Heart left ventricle (tissue), 13 donors: ENCODE measurements around the gene MKI67.

Experiments
- POLR2A ChIP-seq, 2 donors: fragments of 450-650 bp; IDR thresholded peaks; one replicate each; pipeline ENCODE4 v1.6.1; 2017; ENCODE audit warnings: antibody characterized with exemption in 2 of 2, mild to moderate bottlenecking in 2 of 2, moderate library complexity in 2 of 2
- TF ChIP-seq, protein P1 (sequence below), 12 donors: fragments of 200-600 bp; sonication (generic) in 4 of 12; IDR thresholded peaks; one replicate each; pipeline versions ENCODE4 v1.5.0 to v1.8.0; 2018 to 2022; ENCODE audit warnings: antibody characterized with exemption in 12 of 12, mild to moderate bottlenecking in 5 of 12
- donor health status: ischemic (EF 13 %, LVEDD 7.1; RV severe dilation, severe dysfunction).
- donor health status: DM: no; HTN: yes; CAD: no.
- donor health status: DM: no; HTN: no; CAD: no.
- donor health status: ischemic (EF 25% LVEDD 6.9; RV normal size, moderate dysfunction).
- donor health status: ischemic (EF 25% LVEDD 5.7; RV mildly dilated, moderate dysfunction).
- donor health status: ischemic (EF 35%, LVEDD 5.7; RV mildly dilated, moderate dysfunction).
- donor health status: nonischemic (EF 11% LVEDD 7.7; RV severe dilation, severe dysfunction).
- donor health status: DM: yes; HTN: yes; CAD: no.
- donor health status: PGD.
- donor health status: ischemic (EF 29% LVEDD 5.4; RV normal size, mild dysfunction).
- donor health status: nonischemic (EF 23%, LVEDD 6.1; RV moderate dilation, normal function).

DNA sequence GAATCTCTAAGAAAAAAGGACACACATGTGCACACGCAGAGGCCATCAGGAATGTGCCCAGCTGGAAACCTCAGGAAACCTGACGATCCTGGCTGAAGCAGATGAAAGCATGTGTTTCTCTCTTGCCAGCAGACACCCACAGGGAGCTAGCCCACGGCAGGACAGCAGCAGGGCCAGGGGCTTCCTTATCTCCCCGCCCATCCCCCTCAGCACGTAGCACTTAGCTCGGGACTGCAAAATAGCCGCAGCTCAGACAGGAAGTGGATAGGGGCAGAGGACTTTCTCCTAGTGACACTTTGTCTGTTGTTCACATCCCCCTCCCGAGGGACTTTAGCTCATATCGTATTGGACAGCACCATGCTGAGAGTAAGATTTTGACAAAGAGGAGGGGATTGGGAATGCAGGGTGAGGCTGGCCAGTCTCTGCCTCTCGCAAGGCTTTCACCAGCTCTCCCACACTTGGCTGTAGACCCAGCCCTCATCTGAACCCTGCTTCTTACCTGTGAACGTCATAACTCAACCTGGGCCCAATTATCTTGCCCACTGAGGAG is 63.8 kb downstream of the MKI67 start:
- TF ChIP-seq, protein P1, sequence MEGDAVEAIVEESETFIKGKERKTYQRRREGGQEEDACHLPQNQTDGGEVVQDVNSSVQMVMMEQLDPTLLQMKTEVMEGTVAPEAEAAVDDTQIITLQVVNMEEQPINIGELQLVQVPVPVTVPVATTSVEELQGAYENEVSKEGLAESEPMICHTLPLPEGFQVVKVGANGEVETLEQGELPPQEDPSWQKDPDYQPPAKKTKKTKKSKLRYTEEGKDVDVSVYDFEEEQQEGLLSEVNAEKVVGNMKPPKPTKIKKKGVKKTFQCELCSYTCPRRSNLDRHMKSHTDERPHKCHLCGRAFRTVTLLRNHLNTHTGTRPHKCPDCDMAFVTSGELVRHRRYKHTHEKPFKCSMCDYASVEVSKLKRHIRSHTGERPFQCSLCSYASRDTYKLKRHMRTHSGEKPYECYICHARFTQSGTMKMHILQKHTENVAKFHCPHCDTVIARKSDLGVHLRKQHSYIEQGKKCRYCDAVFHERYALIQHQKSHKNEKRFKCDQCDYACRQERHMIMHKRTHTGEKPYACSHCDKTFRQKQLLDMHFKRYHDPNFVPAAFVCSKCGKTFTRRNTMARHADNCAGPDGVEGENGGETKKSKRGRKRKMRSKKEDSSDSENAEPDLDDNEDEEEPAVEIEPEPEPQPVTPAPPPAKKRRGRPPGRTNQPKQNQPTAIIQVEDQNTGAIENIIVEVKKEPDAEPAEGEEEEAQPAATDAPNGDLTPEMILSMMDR (IDR thresholded peaks at IDR 0.05), result no peak
- no peak for TF ChIP-seq POLR2A (IDR thresholded peaks at IDR 0.05)
